SW 1271 (cell line): ENCODE results near the gene KLHL29.

Source experiments
- DNase-seq, 2 experiments: peaks; one replicate each; lab custom pipeline; 2025; lab: John Stamatoyannopoulos, UW

The KLHL29 gene

DNA sequence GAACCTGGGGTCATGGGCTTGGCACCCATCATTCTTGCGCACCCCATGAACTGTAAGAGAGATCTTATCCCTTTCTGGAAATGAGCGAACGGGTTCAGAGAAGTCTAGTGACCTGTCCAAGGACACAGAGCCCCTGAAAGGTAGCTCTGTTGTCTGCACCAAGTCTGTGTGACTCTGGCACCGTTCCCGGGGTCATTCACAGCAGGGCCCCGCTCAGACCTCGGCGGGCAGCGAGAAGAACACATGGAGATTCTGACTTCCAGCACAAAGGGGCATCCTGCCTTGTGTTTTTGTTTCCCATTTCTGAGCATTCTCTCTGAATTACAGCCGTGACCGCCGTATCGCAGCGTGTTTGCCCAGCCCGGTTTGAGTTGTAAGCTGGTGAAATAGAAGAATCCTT lies 231.7 kb downstream of the KLHL29 start:
- no peak for DNase-seq

DNA sequence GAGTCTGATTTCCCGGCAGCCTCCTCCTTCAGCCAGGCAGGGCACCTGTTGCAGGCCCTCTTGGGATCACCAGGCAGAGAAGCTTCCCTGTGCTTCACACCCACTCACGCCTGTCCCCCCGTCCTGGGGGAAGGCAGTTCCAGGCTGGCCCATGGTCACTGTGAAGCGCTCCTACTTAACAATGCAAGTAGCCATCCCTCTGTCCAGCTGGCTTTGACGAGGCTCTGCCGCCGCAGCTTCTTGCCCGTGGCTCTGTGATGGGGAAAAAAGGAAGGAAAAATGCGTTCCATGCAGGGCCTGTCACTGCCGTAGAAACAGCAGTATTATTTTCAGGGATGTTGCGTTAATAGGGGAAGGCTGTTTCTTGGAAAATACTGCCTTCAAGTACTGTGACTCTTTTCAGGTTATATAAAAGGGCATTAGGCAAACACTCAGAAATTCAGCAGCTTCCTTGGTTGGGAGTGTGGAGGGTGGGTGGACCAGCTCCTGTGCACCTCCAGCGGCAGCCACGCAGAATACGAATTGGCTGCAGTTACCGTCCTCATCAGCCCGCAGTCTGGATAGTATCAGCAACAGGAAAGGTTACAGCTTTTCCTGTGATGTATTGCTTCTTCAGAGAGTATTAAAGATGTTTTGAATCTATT lies 232.3 kb downstream of the KLHL29 start:
- no peak for DNase-seq

DNA sequence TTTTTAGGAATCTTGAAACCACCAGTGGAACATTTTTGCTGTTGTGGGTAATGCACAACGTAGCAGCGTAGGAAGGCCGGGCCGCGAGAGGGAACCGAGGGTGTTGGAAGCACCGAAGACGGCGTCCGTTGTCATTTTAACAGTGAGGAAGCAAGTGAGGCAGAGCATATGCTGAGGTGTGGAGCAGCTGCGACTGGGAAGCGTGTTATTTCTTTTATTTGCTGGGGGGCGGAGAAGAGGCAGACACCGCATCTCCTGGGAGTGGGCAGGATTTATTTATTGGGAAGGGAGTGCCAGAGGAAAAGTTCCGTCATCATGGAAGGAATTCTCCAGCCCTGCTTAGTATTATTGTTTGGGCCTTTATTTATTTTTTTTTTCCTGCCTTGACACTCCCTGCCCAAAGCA lies 232.8 kb downstream of the KLHL29 start:
- DNase-seq = no peak

DNA sequence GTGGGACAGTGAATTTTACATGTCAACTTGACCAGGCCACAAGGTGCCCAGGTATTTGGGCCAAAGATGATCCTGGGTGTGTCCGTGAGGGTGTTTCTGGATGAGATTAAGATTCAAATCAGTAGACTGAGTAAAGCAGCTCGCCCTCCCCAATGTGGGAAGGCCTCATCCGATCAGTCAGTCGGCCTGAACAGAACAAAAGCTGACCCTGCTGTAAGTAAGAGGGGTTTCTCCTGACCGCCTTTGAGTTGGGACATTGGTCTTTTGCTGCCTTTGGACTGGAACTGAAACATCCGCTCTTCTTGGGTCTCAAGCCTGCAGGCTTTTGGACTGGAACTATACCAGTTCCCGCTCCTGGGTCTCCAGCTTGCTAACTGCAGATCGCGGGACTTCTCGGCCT lies 233.3 kb downstream of the KLHL29 start:
- DNase-seq = no peak

DNA sequence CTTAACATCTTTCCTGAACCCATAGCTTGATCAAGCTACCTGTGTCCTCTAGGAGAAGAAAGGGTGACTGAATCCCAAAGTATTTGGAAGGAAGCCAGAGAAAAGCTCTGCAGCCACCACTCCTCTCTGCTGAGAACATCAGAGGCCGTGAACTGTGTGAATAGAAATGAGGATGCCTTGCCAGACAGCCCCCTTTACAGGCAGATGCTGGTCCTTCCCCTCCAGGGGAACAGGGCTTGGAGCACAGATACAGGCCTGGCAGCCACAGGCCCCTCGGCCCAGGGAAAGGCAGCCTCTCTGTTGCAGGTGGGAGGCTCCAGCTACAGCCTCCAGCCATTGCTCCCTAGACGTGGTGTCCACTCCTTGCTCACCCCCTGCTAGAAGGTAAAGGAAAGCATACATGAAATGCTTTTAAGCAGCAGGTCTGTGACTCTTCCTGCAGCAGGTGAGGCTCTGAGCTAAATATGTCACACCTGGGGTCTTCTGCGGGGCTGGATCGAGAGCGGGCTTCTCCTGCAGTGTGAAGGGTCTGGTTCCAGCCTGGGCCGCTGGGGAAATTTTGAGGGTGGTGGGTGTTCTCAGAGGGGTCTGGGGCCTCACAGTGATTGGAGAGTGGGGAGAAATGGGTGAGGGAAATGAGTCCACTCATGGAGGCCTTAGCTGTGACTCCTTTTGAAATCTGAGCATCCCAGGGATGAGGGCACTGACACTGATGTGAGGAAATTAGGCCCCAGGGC lies 234.0 kb downstream of the KLHL29 start:
- no peak for DNase-seq

DNA sequence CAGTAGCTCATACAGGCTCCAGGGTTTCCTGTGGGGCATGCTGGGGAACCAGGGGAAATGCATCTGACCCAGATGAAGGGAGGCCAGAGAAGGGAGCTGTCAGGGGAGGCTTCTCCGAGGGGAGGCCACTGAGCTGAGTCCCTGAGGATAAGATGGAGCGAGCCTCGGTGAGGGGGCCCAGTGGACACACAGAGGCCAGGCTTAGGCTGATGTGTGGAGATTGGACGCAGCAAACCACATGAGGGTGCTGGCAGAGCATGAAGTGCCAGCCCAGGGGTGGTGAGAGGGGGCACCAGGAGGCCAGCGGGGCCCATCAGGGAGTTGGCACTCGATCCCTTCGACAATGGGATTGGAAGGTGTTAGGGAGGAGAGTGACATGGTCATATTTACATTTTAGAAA lies 235.0 kb downstream of the KLHL29 start:
- no peak for DNase-seq

DNA sequence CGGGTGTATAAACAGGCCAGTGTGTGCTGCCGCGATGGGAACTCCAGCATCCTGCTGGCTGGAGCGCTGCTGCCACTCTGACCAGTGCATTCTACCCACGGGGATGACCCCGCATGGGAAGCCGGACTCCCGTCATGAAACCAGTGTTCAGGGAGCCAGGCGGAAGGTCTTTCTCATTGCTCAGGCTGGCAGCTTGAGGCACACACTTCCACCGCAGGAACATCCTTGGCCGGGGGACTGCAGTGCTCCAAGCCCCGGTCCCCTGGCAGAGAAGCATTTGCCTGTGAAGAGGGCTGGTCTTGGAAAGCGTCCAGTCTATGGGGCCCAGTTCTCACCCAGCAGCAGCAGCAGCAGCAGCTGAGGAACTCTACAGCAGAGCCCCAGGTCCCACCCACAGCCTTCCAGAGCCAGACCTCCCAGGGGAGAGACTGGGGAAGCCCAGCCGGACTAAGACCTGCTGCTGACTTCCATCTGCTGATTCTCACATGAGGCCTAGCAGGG lies 235.9 kb downstream of the KLHL29 start:
- no peak for DNase-seq

DNA sequence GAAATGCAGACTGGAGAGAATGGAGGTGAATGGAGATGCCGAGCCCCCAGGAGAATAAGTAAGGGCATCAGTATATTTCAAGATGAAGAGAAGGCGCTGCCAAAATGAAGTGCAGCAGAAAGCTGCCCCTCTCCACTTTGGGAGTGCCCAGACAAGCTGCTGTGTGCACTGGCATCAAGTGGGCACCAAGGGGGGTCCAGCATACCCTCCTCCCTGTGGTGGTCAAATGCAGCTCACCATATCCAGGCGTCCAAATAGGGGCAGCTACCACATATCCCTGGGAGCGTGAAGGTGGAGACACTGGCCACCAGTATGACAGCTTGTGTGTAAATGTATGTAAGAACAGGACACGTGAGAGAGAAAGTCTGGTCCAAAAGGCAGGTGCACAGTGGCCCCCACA lies 236.6 kb downstream of the KLHL29 start:
- no peak for DNase-seq

DNA sequence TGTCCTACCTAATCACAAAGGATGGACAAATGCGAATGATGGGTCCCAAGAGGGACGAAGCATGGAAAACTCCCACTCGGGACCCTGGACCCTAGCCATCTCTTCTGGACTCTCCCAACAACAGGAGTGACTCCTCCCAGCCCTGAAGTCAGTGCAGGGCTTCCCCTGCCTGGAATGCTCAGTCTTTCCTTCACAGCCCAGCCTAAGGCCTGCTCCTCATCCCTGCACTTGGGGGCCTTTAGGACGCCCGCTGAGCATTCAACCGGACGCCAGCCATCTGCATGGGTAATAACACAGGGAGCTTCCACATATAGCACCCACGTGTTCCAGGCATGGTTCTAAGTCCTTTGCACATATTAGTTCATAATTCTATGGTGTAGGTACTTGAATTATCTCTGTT lies 237.5 kb downstream of the KLHL29 start:
- DNase-seq = no peak

DNA sequence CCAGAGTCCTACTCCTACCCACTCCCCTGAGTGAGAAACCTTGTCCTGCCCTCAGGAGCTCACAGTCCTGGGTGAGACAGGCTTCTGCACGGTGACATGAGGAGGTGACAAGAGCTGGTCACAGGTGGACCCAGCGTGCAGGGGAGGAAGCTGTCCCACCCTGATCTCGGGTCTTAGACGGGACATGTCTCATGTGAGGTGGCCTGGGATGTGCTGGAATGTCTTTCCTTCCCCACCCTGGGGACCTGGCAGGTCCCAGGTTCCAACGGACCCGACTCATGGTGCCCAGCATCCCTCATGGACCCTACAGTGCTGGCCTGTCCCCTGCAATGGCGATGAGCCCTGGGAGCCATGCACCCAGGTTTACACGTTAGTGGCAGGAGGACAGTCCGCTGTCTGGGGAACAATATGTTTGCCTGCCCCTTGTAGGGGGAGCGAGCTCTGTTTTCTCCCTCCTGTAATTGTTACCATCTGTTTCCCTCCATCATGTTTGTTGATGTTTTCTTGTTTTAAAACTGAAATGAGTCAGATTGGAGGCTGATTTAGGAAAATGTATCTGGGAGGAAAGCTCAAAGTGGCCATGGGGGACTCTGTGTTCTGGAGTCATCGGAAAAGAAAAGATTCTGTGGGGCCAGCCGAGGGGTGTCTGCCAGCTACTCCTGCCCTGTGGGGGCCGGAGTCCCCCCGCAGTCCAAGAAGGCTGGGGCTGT lies 238.1 kb downstream of the KLHL29 start:
- no peak for DNase-seq

DNA sequence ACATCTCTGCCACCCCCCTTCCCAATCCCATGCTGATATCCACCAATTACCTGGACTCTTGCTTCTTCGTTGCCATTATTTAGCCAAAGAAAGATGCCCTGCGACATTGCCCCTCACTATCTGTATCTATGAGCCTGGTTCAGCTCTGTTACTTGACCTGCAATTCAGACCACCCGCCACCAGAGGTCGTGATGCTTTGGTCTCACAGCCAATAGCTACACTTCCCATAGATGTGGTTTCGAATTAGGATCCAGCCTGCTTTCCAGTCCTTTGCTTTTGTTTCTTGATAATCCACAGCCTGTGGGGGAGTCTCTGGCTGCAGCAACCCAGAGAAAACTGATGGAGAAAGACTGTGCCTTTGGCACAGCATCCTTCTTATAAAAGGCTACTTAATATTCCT lies 239.4 kb downstream of the KLHL29 start:
- DNase-seq = no peak

DNA sequence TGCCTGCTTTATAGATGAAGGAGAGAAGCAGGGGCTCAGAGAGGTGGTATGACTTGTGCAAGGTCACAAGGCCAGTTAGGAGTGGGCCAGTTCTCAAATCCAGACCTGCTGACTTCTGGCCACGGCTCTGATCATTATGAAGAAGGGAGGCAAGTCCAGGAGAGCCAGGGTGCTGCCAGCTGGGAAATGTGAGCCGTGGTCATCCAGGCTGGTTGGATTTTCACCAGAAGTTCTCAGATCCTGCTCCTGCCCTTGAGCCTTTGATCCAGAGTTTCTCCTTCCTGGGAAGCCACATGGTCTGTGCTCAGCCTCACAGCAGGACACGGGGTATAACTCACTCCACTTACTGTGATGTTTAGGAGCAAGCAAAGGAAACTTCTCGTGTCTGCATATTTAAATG lies 239.9 kb downstream of the KLHL29 start:
- DNase-seq = no peak

DNA sequence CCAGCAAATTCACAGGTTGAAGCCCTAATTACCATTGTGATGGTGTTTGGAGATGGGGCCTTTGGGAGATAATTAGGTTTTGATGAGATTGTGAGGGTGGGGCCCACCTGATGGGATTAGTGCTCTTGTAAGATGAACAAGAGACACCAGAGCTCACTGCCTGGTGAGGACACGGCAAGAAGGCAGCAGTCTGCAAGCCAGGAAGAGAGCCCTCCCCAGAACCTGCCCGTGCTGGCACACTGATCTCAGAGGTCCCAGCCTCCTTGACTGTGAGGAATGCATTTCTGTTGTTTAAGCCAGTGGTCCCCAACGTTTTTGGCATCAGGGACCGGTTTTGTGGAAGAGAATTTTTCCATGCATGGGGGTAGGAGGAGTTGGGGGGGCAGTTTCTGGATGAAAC lies 240.7 kb downstream of the KLHL29 start:
- no peak for DNase-seq

DNA sequence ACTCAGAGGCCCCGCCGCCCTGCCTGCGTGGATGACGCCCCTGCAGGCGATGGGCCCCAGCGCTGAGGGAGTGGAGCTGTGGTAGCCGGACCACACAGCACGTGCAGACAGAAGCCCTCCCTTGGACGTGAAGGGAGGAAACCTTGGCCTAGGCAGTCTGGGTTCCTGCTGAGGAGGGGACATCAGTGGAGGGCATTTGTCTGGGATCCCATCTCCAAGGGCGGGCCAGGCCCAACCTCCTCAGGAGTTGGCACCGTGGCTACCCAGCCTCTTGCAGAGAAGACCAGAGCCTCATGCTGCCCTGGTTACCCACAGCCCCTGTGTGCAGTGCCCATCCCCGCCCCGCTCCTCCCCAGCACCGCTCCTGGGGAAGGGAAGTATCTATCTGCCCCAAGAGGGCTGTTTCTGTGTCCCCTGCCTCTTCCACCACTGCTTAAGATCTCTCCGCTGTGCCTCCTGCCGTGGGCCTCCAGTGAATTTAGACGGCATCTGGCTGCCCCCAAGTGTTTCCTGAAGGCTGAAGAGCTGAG lies 241.8 kb downstream of the KLHL29 start:
- DNase-seq = no peak

DNA sequence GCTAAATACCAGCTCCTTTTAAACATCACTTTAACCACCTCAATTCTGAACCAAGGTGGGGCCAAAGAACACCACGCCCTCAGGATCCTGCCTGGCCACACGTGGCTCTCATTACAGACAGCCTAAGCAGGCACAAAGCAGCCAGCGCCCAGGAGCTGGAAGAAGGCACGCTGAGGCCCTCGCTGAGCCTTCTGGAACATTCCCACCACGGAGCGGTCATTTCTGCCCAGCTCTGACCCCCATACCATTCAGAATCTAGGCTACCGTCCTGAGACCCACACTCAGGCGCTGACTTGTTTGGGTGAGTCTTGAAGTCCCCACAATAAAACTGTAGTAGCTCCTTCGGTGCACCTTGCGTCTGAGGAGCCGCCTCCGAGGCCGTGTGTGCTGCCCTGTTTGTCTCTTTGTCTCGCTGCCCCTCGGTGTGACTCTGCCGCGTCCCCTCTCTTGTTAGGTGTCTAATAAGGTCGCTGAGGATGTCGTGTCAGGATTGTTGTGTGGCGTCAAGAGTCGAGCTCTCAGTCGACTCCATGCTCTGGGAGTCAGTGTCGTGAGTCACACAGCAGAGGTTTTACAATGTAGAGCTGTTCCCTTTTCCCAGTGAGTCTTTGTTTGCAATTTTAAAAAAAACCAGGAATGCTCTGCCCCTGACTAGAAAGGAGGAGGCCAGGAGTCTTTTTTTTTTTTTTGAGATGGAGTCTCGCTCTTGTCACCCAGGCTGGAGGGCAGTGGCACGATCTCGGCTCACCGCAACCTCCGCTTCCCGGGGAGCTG lies 242.4 kb downstream of the KLHL29 start:
- DNase-seq = no peak

DNA sequence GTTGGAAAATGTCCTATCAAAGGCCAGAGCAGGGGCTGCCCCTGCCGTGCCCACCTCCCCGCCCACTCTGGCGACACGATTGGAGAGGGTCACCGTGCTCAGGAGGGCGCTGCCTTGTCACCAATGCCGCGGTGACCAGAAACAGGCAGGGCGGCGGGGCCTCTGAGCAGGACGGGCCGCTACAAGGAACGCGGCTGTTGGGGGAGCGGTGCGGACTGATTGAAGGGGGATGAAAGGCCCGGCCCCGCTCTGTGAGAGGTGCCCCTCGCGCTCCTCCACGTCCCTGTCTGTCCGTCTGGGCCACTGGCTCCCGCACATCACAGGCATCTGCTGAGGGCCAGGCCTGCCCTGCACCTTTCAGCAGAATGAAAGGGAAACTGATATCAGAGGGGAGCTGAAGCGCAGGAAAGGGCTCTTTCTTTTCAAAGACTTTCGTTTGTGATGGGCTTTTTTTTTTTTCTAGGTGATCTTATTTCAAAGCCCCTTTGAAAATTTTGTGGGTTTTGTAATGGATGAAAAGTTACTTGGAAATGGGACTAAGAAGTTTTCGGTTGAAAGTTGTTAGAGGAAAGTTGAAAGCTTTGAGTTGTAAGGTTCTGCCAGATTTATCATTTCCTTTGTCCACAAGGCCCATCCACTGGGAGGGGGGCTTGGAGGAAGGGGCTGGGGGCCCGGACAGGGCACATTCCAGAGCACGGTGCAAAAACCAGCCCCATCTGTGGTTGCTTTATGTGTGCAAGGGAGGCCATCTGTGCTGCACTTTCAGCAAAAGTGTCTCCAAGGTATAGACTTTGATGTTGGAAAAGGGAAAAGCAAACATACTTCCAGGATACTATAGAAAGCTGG lies 244.2 kb downstream of the KLHL29 start:
- no peak for DNase-seq

DNA sequence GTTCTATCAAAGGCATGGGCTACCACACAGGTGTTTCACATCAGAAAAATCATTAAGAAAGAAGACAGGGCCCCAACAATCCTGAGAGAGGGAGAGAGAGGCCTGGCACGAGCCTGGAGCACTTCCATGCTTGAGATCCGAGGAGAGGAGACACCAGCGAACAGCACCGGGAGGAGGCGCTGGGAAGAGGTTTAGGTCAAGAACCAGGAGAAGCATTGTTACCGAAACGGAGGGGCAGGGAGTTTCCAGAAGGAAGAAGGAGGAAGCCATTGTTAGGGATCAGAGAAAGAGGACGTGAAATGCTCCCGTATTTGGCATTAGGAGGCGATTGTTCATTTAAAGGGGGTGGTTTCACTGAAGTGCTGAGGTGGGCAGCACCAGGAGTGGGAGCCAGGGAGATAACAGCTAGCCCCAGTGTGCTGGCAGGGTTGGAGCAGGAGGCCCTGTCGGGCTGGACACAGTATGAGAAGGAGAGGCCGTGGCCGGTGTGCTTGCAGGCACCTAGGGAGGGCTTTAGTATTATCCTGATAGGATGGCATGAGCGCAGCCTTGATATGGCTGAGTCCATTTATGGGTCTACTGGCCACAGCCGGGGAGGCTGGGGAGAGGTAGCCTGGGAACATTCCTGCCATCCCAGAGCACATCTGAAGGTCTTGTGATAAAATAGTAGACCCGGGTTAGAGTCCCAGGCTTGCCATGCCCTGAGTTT lies 244.9 kb downstream of the KLHL29 start:
- DNase-seq = no peak

DNA sequence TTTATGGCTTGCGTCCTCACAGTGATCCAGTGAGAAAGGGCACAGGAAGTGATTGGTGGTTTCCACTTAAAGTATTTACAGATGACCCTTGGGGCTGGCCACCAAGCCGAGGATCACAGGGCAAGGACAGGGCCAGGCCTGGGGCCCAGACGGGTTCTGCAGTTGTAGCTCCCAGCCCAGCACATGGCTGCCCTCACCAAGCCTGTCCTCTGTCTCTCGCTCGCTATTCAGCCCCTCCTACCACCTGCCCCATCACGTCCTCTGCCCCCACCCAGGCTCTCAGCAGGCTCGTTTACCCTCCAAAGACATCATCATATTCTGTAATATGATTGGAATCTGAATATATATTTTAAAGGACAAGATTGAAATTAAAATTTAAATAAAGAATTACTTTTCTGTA lies 246.0 kb downstream of the KLHL29 start:
- no peak for DNase-seq

DNA sequence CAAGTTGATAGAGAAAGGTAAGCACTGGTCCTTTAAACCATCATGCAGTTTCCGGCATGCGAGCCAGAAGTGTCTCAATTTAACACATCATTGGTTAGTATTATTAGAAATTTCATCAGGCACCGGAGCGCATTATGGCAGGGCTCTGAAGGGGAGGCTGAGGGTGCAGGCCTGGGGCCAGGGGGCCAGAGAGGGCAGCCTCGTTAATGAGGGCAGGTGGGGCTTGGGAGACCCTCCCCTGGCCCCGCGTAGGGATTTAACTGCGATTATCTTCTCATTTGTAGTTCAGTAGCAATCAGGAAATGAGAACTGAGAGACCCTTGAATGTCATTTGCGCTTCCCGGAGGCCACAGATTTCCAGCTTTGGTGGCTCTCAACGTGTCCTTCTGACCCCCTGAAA lies 246.4 kb downstream of the KLHL29 start:
- DNase-seq = no peak

DNA sequence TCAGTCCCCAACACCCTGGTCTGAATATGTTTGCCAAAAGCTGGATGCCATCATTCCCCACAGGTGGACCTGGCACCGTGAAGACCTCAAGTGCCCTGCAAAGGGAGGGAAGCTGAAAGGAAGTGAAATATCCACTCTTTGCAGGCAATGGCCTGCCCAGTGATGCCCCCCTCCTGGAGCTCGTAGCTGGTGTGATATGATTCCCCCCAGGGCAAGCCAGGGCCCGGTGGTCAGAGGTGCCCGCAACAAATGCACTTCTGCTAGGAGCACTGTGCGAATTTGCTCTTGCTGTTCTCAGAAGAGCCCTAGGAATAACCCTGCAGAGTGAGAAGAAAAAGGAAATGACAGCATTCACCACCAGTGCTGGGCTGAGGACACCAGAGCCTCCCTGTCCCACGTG lies 247.4 kb downstream of the KLHL29 start:
- no peak for DNase-seq
